HL-60/S4 treated with retinoic acid at 250 ng/mL for 4 days and 3 days (cell line): ENCODE measurements around the gene DNASE1L1.
"Not testable (repeated sequence)": the region's sequence is repeated elsewhere in the genome, so short reads cannot be mapped to it uniquely, and the experiment has no call there.

Source experiments
- in situ Hi-C: fragments of 300-500 bp; cut with MboI; formaldehyde crosslinking; loops from 2 replicates; pipeline ENCODE4 v1.7.0; 2022; ENCODE audit warnings: low sequenced_read_pairs

The DNASE1L1 gene

GRCh38 chrX:154388094-154388493 is 21.0 kb downstream of the DNASE1L1 start:
- in situ Hi-C loops, result not testable (repeated sequence)

- in situ Hi-C loops, result no loop called here
Observed at GRCh38 chrX:154384284-154384892, 24.7 kb downstream of the DNASE1L1 start.

DNA sequence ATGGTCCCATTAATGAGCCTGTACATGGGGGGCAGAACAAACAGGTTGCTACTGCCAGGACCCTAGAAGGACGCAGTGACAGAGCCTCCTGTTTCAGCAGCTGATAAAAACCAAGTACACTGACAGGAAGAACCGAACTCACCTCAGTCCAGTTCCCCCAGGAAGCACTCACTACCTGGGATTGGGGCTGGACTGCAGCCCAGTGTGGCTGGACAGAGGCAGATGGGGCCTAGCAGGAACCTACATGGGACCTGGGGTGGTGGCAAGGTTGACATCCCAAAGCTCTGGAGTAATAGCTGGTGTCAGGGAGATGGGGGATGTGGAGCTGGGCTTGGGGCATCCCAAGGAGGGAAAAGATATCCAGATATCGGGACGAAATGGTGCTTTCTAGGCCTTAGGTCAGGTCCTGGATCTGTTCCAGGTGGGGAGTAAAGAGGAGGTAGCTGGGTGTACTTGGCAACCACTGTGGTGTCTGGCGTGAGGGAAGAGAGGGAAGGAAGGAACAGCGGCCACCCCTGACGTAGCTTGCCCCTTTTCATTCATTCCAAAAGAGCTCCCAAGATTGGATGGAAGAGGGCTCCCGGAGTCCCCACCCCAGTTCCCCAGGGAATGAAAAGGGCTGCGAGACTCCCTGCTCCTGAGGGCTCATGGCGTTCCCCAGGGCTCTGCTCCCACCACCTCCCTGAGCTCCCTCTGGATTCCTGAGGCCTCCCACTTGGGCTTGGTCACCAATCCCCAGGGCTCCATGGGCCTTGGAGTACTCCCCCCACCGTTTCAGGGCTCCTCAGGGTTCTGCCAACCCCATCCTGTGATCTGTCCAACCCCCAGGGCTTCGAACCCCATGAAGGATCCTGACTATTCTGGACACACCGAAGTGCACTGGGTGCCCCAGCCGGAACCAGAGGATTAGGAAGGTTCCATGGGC is 25.4 kb downstream of the DNASE1L1 start:
- in situ Hi-C loops, result no loop called here

DNA sequence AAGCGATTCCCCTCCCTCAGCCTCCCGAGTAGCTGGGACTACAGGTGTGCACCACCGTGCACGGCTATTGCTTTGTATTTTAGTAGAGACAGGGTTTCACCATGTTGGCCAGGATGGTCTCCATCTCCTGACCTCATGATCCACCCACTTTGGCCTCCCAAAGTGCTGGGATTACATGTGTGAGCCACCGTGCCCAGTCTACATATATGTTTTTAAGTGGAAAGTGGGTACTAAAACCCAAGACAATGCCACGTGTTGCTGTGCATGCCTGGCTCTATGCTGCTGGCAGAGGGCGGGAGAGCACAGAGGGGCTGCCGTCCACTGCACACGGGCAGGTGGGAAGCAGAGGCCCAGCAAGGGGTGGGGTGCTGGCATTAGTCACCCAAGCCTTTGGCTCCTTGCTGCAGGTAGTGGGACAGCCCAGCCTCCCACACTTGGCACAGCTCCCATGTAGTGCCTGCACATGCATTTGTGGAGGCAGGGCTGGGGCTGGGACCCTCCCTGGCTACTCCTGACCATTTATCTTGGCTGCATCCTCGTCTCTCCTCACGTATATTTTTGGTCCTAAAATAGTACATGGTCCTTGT is 26.5 kb downstream of the DNASE1L1 start:
- in situ Hi-C loops, result no loop called here

DNA sequence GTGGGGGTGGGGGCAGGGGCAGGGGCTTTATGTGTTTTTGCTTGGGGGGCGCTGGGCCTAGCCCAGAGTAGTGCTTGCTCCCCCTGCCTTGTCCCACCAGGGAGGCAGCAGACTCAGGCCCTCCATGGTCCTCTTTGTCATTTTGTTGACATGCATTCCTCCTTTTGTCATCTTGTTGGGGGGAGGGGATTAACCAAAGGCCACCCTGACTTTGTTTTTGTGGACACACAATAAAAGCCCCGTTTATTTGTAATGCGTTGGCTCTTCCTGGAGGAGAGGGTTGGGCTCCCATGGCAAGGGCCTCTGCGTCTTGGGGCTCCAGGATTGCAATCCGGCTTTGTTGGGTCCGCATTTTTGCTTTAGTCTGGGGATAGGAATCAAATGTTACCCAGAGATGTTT is 27.8 kb downstream of the DNASE1L1 start:
- in situ Hi-C loops, result no loop called here

DNA sequence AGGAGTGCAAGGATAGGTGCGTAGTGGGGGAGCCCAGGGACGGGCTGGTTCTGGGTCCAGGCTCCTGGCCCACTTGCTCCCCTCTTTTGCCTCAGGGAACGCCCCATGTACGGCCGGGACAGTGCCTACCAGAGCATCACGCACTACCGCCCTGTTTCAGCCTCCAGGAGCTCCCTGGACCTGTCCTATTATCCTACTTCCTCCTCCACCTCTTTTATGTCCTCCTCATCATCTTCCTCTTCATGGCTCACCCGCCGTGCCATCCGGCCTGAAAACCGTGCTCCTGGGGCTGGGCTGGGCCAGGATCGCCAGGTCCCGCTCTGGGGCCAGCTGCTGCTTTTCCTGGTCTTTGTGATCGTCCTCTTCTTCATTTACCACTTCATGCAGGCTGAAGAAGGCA is 28.3 kb downstream of the DNASE1L1 start:
- in situ Hi-C loops, result no loop called here

- in situ Hi-C loops, result no loop called here
Observed at GRCh38 chrX:154380153-154380552, 28.9 kb downstream of the DNASE1L1 start.

DNA sequence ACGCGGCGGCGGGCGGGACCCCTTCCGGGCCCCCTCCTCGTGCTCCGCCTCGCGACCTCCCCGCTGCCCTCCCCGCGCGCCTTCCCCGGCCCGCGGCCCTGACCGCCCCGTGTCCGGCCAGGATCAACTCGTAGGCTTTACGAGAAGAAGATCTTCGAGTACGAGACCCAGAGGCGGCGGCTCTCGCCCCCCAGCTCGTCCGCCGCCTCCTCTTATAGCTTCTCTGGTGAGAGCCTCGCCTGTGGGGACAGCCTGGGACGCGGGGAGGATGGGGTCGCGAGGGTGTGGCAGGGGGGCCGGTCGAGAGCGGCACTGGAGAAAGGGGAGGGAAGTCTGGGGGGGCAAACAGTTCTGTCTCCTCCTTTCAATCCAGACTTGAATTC is 29.5 kb downstream of the DNASE1L1 start:
- in situ Hi-C loops, result no loop called here

DNA sequence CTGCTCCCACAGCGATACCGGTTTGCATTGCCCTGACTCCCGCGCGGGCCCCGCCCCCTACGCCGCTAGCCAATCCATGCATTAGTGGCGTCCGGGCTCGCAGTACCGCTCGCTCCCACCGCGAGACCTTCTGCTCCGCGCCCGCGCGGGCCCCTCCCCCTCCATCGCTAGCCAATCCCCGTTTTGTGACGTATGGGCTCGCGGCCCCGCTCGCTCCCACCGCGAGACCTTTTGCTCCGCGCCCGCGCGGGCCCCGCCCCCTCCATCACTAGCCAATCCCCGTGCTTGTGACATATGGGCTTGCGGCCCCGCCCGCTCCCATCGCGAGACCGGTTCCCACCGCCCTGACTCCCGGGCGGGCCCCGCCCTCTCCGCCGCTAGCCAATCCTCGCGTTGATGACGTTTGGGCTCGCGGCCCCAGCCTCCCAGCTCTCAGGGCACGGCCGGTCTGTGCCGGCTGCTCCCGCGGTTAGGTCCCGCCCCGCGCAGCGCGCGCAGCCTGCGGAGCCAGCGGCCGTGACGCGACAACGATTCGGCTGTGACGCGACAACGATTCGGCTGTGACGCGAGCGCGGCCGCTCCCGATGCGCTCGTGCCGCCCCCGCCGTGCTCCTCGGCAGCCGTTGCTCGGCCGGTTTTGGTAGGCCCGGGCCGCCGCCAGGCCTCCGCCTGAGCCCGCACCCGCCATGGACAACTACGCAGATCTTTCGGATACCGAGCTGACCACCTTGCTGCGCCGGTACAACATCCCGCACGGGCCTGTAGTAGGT is 30.1 kb downstream of the DNASE1L1 start, which contains the start of gene EMD:
EMD (plus strand) TSS at position 497 of the 770 bp plus-strand sequence; CDS start at position 687, 190 bp downstream.
- in situ Hi-C loops, result no loop called here

- in situ Hi-C loops, result no loop called here
Observed at GRCh38 chrX:154378059-154378798, 30.8 kb downstream of the DNASE1L1 start.

- in situ Hi-C loops, result no loop called here
Observed at GRCh38 chrX:154376774-154377173, 32.3 kb downstream of the DNASE1L1 start.

- in situ Hi-C loops, result no loop called here
Observed at GRCh38 chrX:154375156-154375504, 33.9 kb downstream of the DNASE1L1 start.

DNA sequence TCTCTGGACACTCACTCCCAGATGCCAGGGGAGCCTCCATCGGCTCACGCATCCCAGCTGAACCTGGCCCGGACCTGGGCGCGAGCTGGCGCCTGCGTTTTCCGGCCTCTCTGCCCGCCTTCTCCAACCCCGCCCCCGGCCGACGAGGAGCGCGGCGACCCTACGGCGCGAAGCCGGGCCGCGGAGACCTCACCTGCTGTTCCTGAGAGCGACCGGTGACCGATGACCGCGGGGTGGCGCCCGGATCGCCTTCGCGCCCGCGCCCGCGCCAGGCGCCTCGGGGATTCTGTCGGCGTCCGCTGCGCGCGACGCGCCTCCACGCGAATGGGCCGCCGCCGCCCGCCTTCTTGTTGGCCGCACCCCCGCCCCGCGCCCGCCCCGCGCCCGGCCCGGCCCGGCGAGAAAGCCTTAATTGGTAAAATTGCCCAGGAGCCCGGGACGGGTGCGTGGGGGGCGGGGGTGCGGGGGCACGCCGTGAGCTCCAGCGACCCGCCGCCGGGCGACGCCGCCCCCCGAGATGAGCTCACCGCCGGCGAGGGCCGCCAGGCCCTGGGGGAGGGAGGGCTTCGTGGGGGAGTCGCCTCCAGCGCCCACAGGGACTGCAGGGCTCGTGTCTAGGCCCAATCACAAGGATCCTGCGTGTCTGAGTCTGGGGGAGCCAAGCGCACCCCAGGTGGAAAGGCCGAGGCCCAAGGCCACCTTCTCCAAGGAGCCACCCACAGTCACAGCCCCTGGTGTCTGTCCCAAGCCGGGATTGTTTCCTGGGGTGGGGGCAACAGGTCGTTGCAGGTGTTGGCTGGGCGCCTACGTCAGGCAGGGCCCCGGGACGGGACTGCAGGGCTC is 34.5 kb downstream of the DNASE1L1 start, which contains the start of gene FLNA:
FLNA (minus strand) TSS at position 322 of the 843 bp plus-strand sequence. CDS start 3,389 bp downstream, outside the sequence.
- in situ Hi-C loops, result no loop called here

- in situ Hi-C loops, result no loop called here
Observed at GRCh38 chrX:154373340-154374306, 35.4 kb downstream of the DNASE1L1 start.

DNA sequence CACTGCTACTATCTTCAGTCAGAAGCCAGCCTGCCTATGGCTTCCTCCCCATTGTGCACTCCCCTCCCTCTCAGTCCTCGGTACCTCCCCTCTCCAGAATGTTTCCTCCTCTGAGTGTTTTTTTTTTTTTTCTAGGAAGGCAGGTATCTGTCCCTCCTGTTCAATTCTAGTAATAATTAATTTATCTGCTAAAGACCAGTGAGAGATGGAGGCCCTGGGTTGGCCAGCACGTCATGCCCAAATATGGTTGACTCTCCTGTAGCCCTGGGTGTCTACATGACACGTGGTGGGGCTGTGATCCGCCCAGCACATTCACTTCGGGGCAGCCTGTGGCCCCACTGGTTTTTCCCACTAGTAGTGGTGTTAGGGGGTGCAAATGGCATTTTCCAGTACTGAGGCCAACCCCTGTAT is 36.4 kb downstream of the DNASE1L1 start:
- in situ Hi-C loops, result no loop called here

DNA sequence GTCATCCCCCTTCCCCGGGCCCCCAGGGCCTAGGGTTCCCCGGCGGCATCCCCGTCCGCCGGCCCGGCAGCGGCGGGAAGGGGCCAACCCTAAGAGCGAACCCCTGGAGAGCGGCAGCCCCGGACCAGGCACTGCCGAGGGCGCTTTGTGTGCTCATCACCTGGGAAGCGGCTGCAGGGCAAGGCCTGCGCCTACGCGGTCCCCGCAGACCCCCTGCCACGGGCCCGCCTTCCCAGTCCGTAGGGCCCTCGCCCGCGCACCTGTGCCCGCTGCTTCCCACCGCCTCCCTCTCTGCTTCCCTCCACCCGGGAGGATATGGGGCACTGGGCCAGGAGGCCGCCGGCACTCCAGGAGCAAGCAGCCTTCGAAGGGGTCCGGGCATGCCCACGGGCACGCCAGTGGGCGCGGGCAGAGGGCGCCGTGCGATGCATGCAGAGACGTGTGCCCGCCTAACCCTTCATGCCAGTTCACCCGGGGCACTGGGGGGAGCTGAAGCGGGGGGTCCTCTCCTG is 37.2 kb downstream of the DNASE1L1 start:
- in situ Hi-C loops, result no loop called here

- in situ Hi-C loops, result no loop called here
Observed at GRCh38 chrX:154371017-154371788, 37.9 kb downstream of the DNASE1L1 start.
